OCI-LY3 (cell line): Measurements from ENCODE around the gene PGM1.

Experiments
- CTCF ChIP-seq: fragments of 200-600, 300-600 bp; sonication (generic); IDR thresholded peaks from 2 replicates; pipeline ENCODE4 v1.5.1; 2014; ENCODE audit warnings: antibody characterized with exemption, low read length, low read depth
- EZH2phosphoT487 ChIP-seq: fragments of 200-600 bp; shearing (Covaris generic); IDR thresholded peaks from 2 replicates; pipeline ENCODE4 v1.6.1; 2018; ENCODE audit warnings: antibody characterized with exemption, mixed run types, low read depth

- TF ChIP-seq CTCF (no peak), EZH2phosphoT487 (no peak)
These were observed 97.9 kb downstream of the PGM1 start for GRCh38 chr1:63690966-63691700.
